ENCODE results near the gene STARD7. TPM values are rescaled to one million over a fixed set of nuclear protein-coding genes. Genes with fewer than 3 reads are reported as not detected.

STARD7 gene
- total RNA-seq, 2 donors from 2014 or later, result 102 to 179 TPM

GRCh38 chr2:96209011-96209728 lies 543 bp upstream of the STARD7 start:
- H3K4me3 ChIP-seq, result peak overlapping the region; percentile 85
- H3K36me3 ChIP-seq, result no peaks in the 10 kb centered on the region
- H3K27me3 ChIP-seq, result no peaks in the 10 kb centered on the region
- no peaks in the 10 kb centered on the region for H3K9me3 ChIP-seq
- TF ChIP-seq, protein P1, sequence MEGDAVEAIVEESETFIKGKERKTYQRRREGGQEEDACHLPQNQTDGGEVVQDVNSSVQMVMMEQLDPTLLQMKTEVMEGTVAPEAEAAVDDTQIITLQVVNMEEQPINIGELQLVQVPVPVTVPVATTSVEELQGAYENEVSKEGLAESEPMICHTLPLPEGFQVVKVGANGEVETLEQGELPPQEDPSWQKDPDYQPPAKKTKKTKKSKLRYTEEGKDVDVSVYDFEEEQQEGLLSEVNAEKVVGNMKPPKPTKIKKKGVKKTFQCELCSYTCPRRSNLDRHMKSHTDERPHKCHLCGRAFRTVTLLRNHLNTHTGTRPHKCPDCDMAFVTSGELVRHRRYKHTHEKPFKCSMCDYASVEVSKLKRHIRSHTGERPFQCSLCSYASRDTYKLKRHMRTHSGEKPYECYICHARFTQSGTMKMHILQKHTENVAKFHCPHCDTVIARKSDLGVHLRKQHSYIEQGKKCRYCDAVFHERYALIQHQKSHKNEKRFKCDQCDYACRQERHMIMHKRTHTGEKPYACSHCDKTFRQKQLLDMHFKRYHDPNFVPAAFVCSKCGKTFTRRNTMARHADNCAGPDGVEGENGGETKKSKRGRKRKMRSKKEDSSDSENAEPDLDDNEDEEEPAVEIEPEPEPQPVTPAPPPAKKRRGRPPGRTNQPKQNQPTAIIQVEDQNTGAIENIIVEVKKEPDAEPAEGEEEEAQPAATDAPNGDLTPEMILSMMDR (IDR thresholded peaks at IDR 0.05), result no peak
- DNase-seq, result no peak
- H3K4me1 ChIP-seq, result peaks cover 11% of the 10 kb centered on the region
- H3K27ac ChIP-seq, result peak overlapping the region; percentile 98
- intact Hi-C loops (cut with DNase I), result no loop called here
- H3K9ac ChIP-seq (ENCODE audit: low read depth in 2 of 2, low read length in 2 of 2), result peak overlapping the region; percentile 92 to 95

- Histone ChIP-seq H3K27ac (peak overlapping the region; percentile 98), H3K36me3 (no peaks in the 10 kb centered on the region), H3K9me3 (no peaks in the 10 kb centered on the region), H3K27me3 (no peaks in the 10 kb centered on the region), H3K4me1 (peaks cover 11% of the 10 kb centered on the region), H3K4me3 (peak overlapping the region; percentile 85), H3K9ac (ENCODE audit: low read depth in 2 of 2, low read length in 2 of 2) (peak overlapping the region; percentile 92 to 95)
- intact Hi-C loops (cut with DNase I), result no loop called here
- TF ChIP-seq, protein P1 (IDR thresholded peaks at IDR 0.05), result no peak
- no peak for DNase-seq
These were observed 869 bp downstream of the STARD7 start for GRCh38 chr2:96207774-96208142.

GRCh38 chr2:96207073-96207773 lies 1.4 kb downstream of the STARD7 start:
- Histone ChIP-seq H3K4me1 (peaks cover 11% of the 10 kb centered on the region), H3K36me3 (no peaks in the 10 kb centered on the region), H3K9me3 (no peaks in the 10 kb centered on the region), H3K27me3 (no peaks in the 10 kb centered on the region), H3K27ac (peak overlapping the region; percentile 98), H3K4me3 (peak overlapping the region; percentile 85), H3K9ac (ENCODE audit: low read depth in 2 of 2, low read length in 2 of 2) (peak overlapping the region; percentile 92 to 95)
- intact Hi-C loops (cut with DNase I), result no loop called here
- DNase-seq, result no peak
- TF ChIP-seq, protein P1 (IDR thresholded peaks at IDR 0.05), result no peak

- Histone ChIP-seq H3K36me3 (no peaks in the 10 kb centered on the region), H3K9me3 (no peaks in the 10 kb centered on the region), H3K4me1 (peaks cover 11% of the 10 kb centered on the region), H3K27ac (no peak overlapping the region), H3K4me3 (no peak overlapping the region), H3K9ac (ENCODE audit: low read depth in 2 of 2, low read length in 2 of 2) (no peak overlapping the region), H3K27me3 (no peaks in the 10 kb centered on the region)
- intact Hi-C loops (cut with DNase I), result no loop called here
- no peak for DNase-seq
- TF ChIP-seq, protein P1 (IDR thresholded peaks at IDR 0.05), result no peak
These were observed 2.7 kb downstream of the STARD7 start for GRCh38 chr2:96205888-96206287.

DNA sequence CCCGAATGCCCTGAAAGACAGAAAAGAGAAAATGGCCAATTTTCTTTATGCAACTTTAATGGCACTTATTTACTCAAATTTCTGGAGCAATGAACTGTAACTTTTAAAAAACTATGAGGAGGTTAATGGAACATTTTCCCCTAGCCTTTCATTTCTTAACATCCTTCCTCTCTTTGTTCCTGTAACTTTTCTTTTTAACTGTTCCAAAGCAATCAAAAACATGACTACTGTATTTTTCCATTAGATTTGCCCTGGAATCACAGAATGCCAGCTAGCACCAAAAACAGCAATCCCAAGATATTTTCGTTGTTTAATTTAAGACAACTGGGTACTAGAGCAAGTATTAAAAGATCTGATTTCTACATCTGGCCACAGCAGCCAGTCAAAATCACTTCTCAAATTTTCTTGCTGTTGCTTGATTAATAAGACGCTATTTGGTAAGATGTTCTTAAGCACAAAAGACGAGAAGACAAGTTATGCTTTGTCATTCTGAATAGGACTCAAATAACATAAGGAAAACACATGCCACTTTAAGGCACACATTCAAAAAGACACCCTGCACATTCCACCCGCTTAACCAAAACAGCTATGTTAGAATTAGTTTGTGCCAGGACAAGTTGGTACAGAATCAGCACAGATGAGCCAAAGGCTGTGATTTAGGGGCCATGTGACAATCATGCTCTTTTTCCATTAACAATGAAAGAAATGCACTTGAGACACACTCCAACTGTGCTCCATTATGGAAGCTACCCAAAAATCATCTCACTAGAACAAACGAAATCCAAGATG lies 3.6 kb downstream of the STARD7 start:
- no peak for DNase-seq
- H3K4me1 ChIP-seq, result peaks cover 11% of the 10 kb centered on the region
- TF ChIP-seq, protein P1 (IDR thresholded peaks at IDR 0.05), result no peak
- H3K9me3 ChIP-seq, result no peaks in the 10 kb centered on the region
- H3K27me3 ChIP-seq, result no peaks in the 10 kb centered on the region
- peak overlapping the region; percentile 24 for H3K27ac ChIP-seq
- H3K4me3 ChIP-seq, result no peak overlapping the region
- H3K36me3 ChIP-seq, result no peaks in the 10 kb centered on the region
- intact Hi-C loops (cut with DNase I), result loop anchor here (5.0 kb wide), 1 partner anchor 52 kb away; no protein-coding TSS in a partner anchor
- no peak overlapping the region for H3K9ac ChIP-seq (ENCODE audit: low read depth in 2 of 2, low read length in 2 of 2)

Data from colonic mucosa (tissue), 4 donors.